ENCODE data around the gene TMEM238L.

DNA sequence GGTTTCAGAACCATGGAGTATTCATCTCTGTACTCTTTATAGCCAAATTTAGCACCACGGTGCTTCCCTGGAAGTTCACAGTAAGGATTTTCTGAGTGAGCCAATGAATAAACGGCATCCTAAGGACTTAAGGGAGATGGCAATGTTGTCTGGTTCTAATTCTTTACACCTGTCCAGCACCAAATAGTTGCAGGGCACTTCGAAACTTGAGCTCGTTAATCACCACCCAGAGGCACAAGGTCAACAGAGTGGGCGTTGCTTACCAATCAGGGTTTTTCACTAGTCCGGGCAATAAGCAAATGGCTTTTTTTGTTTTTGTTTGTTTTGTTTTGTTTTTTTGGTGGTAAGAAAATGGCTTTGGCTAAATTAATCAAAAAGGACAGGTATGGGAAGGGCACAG, 45.8 kb downstream of the TMEM238L start:
- TF ChIP-seq, protein P1, sequence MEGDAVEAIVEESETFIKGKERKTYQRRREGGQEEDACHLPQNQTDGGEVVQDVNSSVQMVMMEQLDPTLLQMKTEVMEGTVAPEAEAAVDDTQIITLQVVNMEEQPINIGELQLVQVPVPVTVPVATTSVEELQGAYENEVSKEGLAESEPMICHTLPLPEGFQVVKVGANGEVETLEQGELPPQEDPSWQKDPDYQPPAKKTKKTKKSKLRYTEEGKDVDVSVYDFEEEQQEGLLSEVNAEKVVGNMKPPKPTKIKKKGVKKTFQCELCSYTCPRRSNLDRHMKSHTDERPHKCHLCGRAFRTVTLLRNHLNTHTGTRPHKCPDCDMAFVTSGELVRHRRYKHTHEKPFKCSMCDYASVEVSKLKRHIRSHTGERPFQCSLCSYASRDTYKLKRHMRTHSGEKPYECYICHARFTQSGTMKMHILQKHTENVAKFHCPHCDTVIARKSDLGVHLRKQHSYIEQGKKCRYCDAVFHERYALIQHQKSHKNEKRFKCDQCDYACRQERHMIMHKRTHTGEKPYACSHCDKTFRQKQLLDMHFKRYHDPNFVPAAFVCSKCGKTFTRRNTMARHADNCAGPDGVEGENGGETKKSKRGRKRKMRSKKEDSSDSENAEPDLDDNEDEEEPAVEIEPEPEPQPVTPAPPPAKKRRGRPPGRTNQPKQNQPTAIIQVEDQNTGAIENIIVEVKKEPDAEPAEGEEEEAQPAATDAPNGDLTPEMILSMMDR (IDR thresholded peaks at IDR 0.05) = no peak
- no peak for TF ChIP-seq POLR2A (IDR thresholded peaks at IDR 0.05)

Measured in lower leg skin (tissue), 3 donors.